Muscle of leg (tissue), 11 donors: Measurements from ENCODE around the gene RASSF1. TPM values are rescaled to one million over a fixed set of nuclear protein-coding genes. Genes with fewer than 3 reads are reported as not detected.
A peak's percentile ranks its signal among the peaks of the same experiment; 100 is the strongest.

Source experiments
- DNase-seq: peaks from one replicate; pipeline ENCODE4 v3.0.0; 2013
- H3K27ac ChIP-seq: one replicate; pipeline ENCODE4 v1.5.1; 2013; ENCODE audit warnings: mild to moderate bottlenecking, low read length, control low read depth
- H3K27me3 ChIP-seq: one replicate; pipeline ENCODE4 v1.6.1; 2013; ENCODE audit warnings: low read length; ENCODE audit not compliant: control insufficient read depth, insufficient read depth
- H3K36me3 ChIP-seq: one replicate; pipeline ENCODE4 v1.6.1; 2013; ENCODE audit warnings: low read length; ENCODE audit not compliant: control insufficient read depth, insufficient read depth
- H3K4me1 ChIP-seq: one replicate; pipeline ENCODE4 v1.6.1; 2013; ENCODE audit warnings: low read length; ENCODE audit not compliant: control insufficient read depth, insufficient read depth
- H3K4me3 ChIP-seq: one replicate; pipeline ENCODE4 v1.5.1; 2013; ENCODE audit warnings: low read length, control low read depth
- H3K9me3 ChIP-seq: replicated peaks from 2 replicates; pipeline ENCODE4 v1.6.1; 2013; ENCODE audit warnings: low read depth, low read length; ENCODE audit not compliant: control insufficient read depth
- WGBS: methylation state at CpG from one replicate; pipeline ENCODE4 v1.1.5; 2013; ENCODE audit warnings: missing lambda C conversion rate; ENCODE audit not compliant: insufficient coverage; 5-methylcytosine and 5-hydroxymethylcytosine counted together
- polyA plus RNA-seq, 8 donors: library from polyadenylated mRNA; unstranded; fragments of 120-200 nt; gene quantifications; one replicate each; pipeline versions ENCODE4 v1.2.1 to v1.2.3, GENCODE V29; 2013; ENCODE audit warnings: inconsistent platforms in 1 of 8, low replicate concordance in 1 of 8; ENCODE audit not compliant: insufficient read length in 8 of 8, insufficient read depth in 1 of 8
- total RNA-seq: library from RNA; stranded (reverse); fragments of 120-200 nt; gene quantifications from one replicate; pipeline ENCODE4 v1.2.4, GENCODE V29; 2013

Gene RASSF1
- total and polyA plus RNA-seq, 9 donors = 33.9 to 47.7 (median 38.8) TPM

- 76% methylated on average over 8 of the region's 9 CpGs for WGBS
- Histone ChIP-seq H3K27me3 (peaks cover 3% of the 10 kb centered on the region), H3K4me1 (peaks cover 52% of the 10 kb centered on the region), H3K4me3 (no peak overlapping the region), H3K9me3 (no peaks in the 10 kb centered on the region), H3K27ac (no peak overlapping the region), H3K36me3 (no peaks in the 10 kb centered on the region)
- DNase-seq = no peak
These were observed 28.5 kb upstream of the RASSF1 start for GRCh38 chr3:50369012-50369670.

DNA sequence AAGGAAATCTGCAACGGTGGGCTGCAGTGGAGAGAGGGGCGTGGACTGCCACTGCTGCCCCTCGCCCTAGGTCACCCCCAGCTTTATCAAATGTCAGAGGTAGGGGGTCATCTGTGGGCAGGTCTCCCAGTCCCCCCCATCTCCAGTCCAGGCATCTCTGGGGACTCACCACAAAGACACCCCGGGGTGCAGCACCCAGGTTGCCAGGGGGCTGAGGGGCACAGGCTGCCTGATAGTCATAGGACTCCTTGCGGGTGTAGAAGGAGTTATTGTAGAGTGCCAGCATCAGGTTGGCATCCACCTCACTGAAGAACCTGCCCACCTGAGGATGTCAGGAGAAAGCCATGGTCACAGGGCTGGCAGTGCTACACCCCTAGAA lies 25.2 kb upstream of the RASSF1 start:
- no peaks in the 10 kb centered on the region for H3K9me3 ChIP-seq
- no peak overlapping the region for H3K4me3 ChIP-seq
- H3K36me3 ChIP-seq = no peaks in the 10 kb centered on the region
- H3K27me3 ChIP-seq = peaks cover 3% of the 10 kb centered on the region
- WGBS = 100% methylated on average over 1 of the region's 5 CpGs
- no peak for DNase-seq
- H3K4me1 ChIP-seq = peaks cover 40% of the 10 kb centered on the region
- H3K27ac ChIP-seq = no peak overlapping the region

DNA sequence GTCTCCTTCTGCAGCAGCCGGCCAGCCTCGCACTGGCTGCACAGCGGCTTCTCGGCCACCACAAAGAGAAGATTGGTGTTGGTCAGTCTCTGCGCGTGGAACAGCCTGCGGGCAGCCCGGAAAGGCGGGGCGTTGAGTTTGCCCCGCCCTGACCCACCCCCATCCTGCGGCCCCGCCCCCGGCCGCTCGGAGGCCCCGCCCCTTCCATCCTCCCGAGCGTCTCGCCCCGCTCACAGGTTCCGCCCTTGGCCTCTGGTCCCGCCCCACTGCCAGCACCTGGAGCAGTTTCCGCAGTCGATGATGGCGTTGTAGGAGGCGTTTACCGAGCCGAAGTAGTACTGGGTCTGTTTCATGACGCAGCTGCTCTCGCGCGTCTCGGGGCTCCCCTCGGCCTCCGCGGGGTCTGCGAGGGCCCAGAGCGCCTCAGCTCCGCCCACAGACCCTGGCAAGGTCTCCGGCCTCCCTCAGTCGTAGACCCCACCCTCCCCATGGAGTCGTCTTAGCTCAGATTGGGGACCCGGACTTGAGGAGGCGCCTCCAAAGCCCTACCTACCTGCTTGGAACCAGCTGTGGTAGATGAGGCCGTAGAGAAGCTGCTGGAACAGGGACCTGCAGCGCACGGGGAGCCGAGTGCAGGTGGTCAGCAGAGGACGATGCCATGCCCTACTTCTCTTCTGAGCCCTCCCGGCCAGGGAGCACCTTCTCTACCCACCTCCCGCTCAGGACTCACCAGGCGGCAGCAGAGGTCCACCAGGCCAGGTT lies 24.6 kb upstream of the RASSF1 start:
- peak overlapping the region; percentile 51 for H3K27ac ChIP-seq
- H3K4me1 ChIP-seq = peaks cover 38% of the 10 kb centered on the region
- H3K9me3 ChIP-seq = no peaks in the 10 kb centered on the region
- 2% methylated on average over 42 of the region's 53 CpGs for WGBS
- H3K36me3 ChIP-seq = no peaks in the 10 kb centered on the region
- DNase-seq = peak; percentile 85
- peak overlapping the region; percentile 44 for H3K4me3 ChIP-seq
- peaks cover 3% of the 10 kb centered on the region for H3K27me3 ChIP-seq

GRCh38 chr3:50364573-50365079 lies 24.0 kb upstream of the RASSF1 start:
- H3K4me1 ChIP-seq = peaks cover 40% of the 10 kb centered on the region
- no peak for DNase-seq
- peak overlapping the region; percentile 35 for H3K27ac ChIP-seq
- 6% methylated on average over 47 of the region's 48 CpGs for WGBS
- H3K36me3 ChIP-seq = no peaks in the 10 kb centered on the region
- H3K27me3 ChIP-seq = peaks cover 3% of the 10 kb centered on the region
- no peaks in the 10 kb centered on the region for H3K9me3 ChIP-seq
- peak overlapping the region; percentile 44 for H3K4me3 ChIP-seq

- H3K27ac ChIP-seq = no peak overlapping the region
- no peaks in the 10 kb centered on the region for H3K27me3 ChIP-seq
- no peak for DNase-seq
- WGBS = no CpG with 5 or more reads among the region's 8 CpGs
- H3K4me3 ChIP-seq = peak overlapping the region; percentile 14
- H3K36me3 ChIP-seq = peaks cover 40% of the 10 kb centered on the region
- H3K4me1 ChIP-seq = peaks cover 46% of the 10 kb centered on the region
- H3K9me3 ChIP-seq = no peaks in the 10 kb centered on the region
These were observed 19.1 kb upstream of the RASSF1 start for GRCh38 chr3:50359760-50360110.

- peak; percentile 100 for DNase-seq
- WGBS = 2% methylated on average over 55 of the region's 64 CpGs
These were observed 18.5 kb upstream of the RASSF1 start, which contains the start of gene TMEM115 for GRCh38 chr3:50358911-50359759. TSS of gene TMEM115 (minus strand) at chr3:50359521. CDS start at chr3:50359063, 458 bp downstream.

DNA sequence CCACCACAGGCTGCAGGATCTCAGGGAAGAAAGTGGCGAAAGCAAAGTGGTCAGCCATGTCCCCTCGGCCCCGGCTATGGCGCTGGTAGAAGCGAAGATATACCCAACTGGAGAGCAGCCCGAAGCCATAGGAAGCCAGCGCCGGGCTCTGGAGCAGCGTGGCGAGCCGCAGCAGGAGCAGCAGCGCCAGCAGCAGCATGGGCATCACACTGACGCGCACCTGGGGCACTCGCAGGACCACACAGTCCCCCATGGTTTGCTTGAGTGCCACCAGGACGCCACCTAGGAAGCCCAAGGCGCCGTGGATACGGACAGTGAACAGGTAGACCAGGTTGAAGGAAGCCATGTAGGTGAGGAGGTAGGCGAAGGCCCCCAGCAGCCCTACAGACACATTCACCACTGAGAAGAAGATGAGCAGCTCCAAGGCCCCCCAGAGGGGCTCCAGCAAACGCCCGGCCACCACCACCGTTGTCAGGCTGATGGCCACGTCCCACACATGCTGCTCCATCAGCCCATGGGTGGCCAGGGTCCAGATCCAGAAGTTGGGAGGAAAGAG lies 17.8 kb upstream of the RASSF1 start:
- 64% methylated on average over 16 of the region's 24 CpGs for WGBS
- no peaks in the 10 kb centered on the region for H3K9me3 ChIP-seq
- H3K4me3 ChIP-seq = peak overlapping the region; percentile 97
- H3K27me3 ChIP-seq = no peaks in the 10 kb centered on the region
- H3K27ac ChIP-seq = peak overlapping the region; percentile 89
- DNase-seq = no peak
- peaks cover 39% of the 10 kb centered on the region for H3K4me1 ChIP-seq
- peaks cover 52% of the 10 kb centered on the region for H3K36me3 ChIP-seq

More at GRCh38 chr3:50358911-50359759, 18.5 kb upstream of the RASSF1 start, which contains the start of gene TMEM115:
- Histone ChIP-seq H3K36me3 (peaks cover 46% of the 10 kb centered on the region), H3K27ac (peak within 1 kb of the TSS; percentile 89), H3K4me1 (peaks cover 40% of the 10 kb centered on the region), H3K4me3 (peak within 1 kb of the TSS; percentile 97), H3K27me3 (no peaks in the 10 kb centered on the region), H3K9me3 (no peaks in the 10 kb centered on the region)

- H3K36me3 ChIP-seq = peaks cover 61% of the 10 kb centered on the region
- peaks cover 39% of the 10 kb centered on the region for H3K4me1 ChIP-seq
- WGBS = no CpG with 5 or more reads among the region's 1 CpG
- peak overlapping the region; percentile 97 for H3K4me3 ChIP-seq
- H3K27me3 ChIP-seq = no peaks in the 10 kb centered on the region
- H3K9me3 ChIP-seq = no peaks in the 10 kb centered on the region
- no peak overlapping the region for H3K27ac ChIP-seq
- no peak for DNase-seq
These were observed 16.8 kb upstream of the RASSF1 start for GRCh38 chr3:50357481-50357880.

DNA sequence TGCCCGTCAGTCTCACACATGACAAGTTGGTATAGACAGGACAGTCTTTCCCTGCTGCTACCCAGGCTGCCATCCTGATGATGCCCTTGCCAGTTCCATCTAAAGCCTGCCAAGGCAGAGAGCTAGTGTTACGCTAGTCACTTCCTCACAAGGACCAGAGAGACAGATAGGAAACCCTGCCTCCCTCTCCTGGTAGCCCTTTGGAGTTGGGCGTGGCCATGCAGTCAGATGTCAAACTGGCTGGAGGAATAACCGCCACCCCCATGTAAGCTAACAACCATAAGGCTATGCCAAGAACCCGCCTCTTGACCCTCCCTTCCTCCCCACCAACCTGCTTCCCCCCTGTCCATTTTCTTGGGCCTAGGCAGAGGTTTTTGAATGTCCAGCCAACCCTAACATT lies 15.9 kb upstream of the RASSF1 start:
- 56% methylated on average over 4 of the region's 5 CpGs for WGBS
- no peak overlapping the region for H3K4me3 ChIP-seq
- peaks cover 66% of the 10 kb centered on the region for H3K36me3 ChIP-seq
- H3K27me3 ChIP-seq = no peaks in the 10 kb centered on the region
- no peak overlapping the region for H3K27ac ChIP-seq
- H3K9me3 ChIP-seq = no peaks in the 10 kb centered on the region
- H3K4me1 ChIP-seq = peaks cover 41% of the 10 kb centered on the region
- DNase-seq = no peak
